IMR-90 (cell line): ENCODE data around the gene CD40LG. TPM values are rescaled to one million over a fixed set of nuclear protein-coding genes. Genes with fewer than 3 reads are reported as not detected.

Source experiments
- ATAC-seq: fragments of 200-7000 bp; cut with Tn5 transposase; 2 replicates; pipeline ENCODE4 v1.9.1; 2020; ENCODE audit warnings: low read depth, mild to moderate bottlenecking, moderate library complexity
- BruUV-seq: library from RNA; stranded (reverse); fragments of 400-500 nt; replicated peaks from 2 replicates; lab custom pipeline; 2021; lab: Mats Ljungman, UMichigan
- CTCF ChIA-PET: fragments of 300-600 bp; formaldehyde crosslinking; extraction: SDS; loops from one replicate; lab custom pipeline; 2021; ENCODE audit warnings: antibody characterized with exemption; lab: Yijun Ruan, JAX
- POLR2A ChIA-PET: fragments of 300-600 bp; sonication (Branson Sonifier 250); formaldehyde crosslinking; loops from one replicate; lab custom pipeline; 2022; ENCODE audit warnings: antibody characterized with exemption; ENCODE audit not compliant: unreplicated experiment; lab: Charles Lee
- DNase-seq: peaks from one replicate; pipeline ENCODE4 v3.0.0; 2013
- H2AFZ ChIP-seq: replicated peaks from 2 replicates; pipeline ENCODE3; 2013; ENCODE audit warnings: low read length, mild to moderate bottlenecking; ENCODE audit not compliant: poor library complexity
- H2AK5ac ChIP-seq: 2 replicates; pipeline ENCODE4 v1.6.1; 2013; ENCODE audit warnings: low read depth, low read length, inconsistent platforms
- H2AK9ac ChIP-seq: replicated peaks from 2 replicates; pipeline ENCODE3; 2013; ENCODE audit warnings: mild to moderate bottlenecking, low read depth, low read length, moderate library complexity; ENCODE audit not compliant: poor library complexity
- H2BK120ac ChIP-seq: 2 replicates; pipeline ENCODE4 v1.6.1; 2013; ENCODE audit warnings: low read depth, low read length, inconsistent platforms
- H2BK15ac ChIP-seq: 3 replicates; pipeline ENCODE4 v1.6.1; 2013; ENCODE audit warnings: low read depth, low read length, inconsistent platforms
- H2BK20ac ChIP-seq: 2 replicates; pipeline ENCODE4 v1.6.1; 2013; ENCODE audit warnings: low read depth, mild to moderate bottlenecking, inconsistent platforms, low read length, moderate library complexity
- H2BK5ac ChIP-seq: 2 replicates; pipeline ENCODE4 v1.6.1; 2013; ENCODE audit warnings: mild to moderate bottlenecking, low read depth, low read length, inconsistent platforms; ENCODE audit not compliant: poor library complexity, severe bottlenecking
- H3K14ac ChIP-seq: replicated peaks from 2 replicates; pipeline ENCODE4 v1.6.1; 2013; ENCODE audit warnings: low read depth, low read length, inconsistent platforms
- H3K18ac ChIP-seq: 2 replicates; pipeline ENCODE4 v1.6.1; 2013; ENCODE audit warnings: low read depth, low read length, control low read depth
- H3K23ac ChIP-seq: 2 replicates; pipeline ENCODE4 v1.6.1; 2013; ENCODE audit warnings: low read depth, low read length, inconsistent platforms
- H3K27ac ChIP-seq: 2 replicates; pipeline ENCODE4 v1.5.1; 2013; ENCODE audit warnings: mild to moderate bottlenecking, control low read depth, low read length; ENCODE audit not compliant: insufficient read depth
- H3K27me3 ChIP-seq: 2 replicates; pipeline ENCODE4 v1.6.1; 2013; ENCODE audit warnings: low read length; ENCODE audit not compliant: control insufficient read depth, insufficient read depth
- H3K36me3 ChIP-seq: 2 replicates; pipeline ENCODE4 v1.6.1; 2013; ENCODE audit warnings: low read length, mixed read lengths; ENCODE audit not compliant: control insufficient read depth, insufficient read depth
- H3K4ac ChIP-seq: 2 replicates; pipeline ENCODE4 v1.6.1; 2013; ENCODE audit warnings: low read depth, low read length, inconsistent platforms
- H3K4me1 ChIP-seq: 2 replicates; pipeline ENCODE4 v1.6.1; 2013; ENCODE audit warnings: low read length, mixed read lengths; ENCODE audit not compliant: control insufficient read depth, insufficient read depth
- H3K4me2 ChIP-seq: 2 replicates; pipeline ENCODE4 v1.6.1; 2013; ENCODE audit warnings: low read depth, mild to moderate bottlenecking, control low read depth, low read length, moderate library complexity
- H3K4me3 ChIP-seq: 2 replicates; pipeline ENCODE4 v1.5.1; 2013; ENCODE audit warnings: low read depth, mild to moderate bottlenecking, control low read depth, low read length, moderate library complexity; ENCODE audit not compliant: insufficient read depth
- H3K56ac ChIP-seq: 2 replicates; pipeline ENCODE4 v1.6.1; 2013; ENCODE audit warnings: low read length, inconsistent platforms; ENCODE audit not compliant: insufficient read depth; ENCODE audit errors: extremely low read depth
- H3K79me1 ChIP-seq, 2 experiments: 2 replicates each; pipeline ENCODE4 v1.6.1; 2013; ENCODE audit warnings: low read length in 2 of 2, inconsistent platforms in 1 of 2, low read depth in 1 of 2
- H3K9ac ChIP-seq: 2 replicates; pipeline ENCODE4 v1.6.1; 2013; ENCODE audit warnings: low read depth, low read length, control low read depth
- H3K9me1 ChIP-seq: 2 replicates; pipeline ENCODE4 v1.6.1; 2013; ENCODE audit warnings: low read length, inconsistent platforms; ENCODE audit not compliant: insufficient read depth
- H3K9me3 ChIP-seq: 2 replicates; pipeline ENCODE4 v1.6.1; 2013; ENCODE audit warnings: low read length; ENCODE audit not compliant: control insufficient read depth, insufficient read depth
- H4K20me1 ChIP-seq: 2 replicates; pipeline ENCODE4 v1.6.1; 2013; ENCODE audit warnings: low read length, inconsistent platforms; ENCODE audit not compliant: insufficient read depth
- H4K5ac ChIP-seq: 2 replicates; pipeline ENCODE4 v1.6.1; 2013; ENCODE audit warnings: mild to moderate bottlenecking, low read depth, low read length, control low read depth
- H4K8ac ChIP-seq, 2 experiments: 2 replicates each; pipeline ENCODE4 v1.6.1; 2013; ENCODE audit warnings: low read depth in 2 of 2, low read length in 2 of 2, control low read depth in 1 of 2, inconsistent platforms in 1 of 2
- H4K91ac ChIP-seq: 2 replicates; pipeline ENCODE4 v1.6.1; 2013; ENCODE audit warnings: low read depth, low read length, inconsistent platforms; ENCODE audit not compliant: insufficient read depth
- BHLHE40 ChIP-seq: fragments of 150-350 bp; IDR thresholded peaks from 2 replicates; pipeline ENCODE4 v1.6.1; 2016; ENCODE audit warnings: mild to moderate bottlenecking, low read depth, low read length
- CHD1 ChIP-seq: IDR thresholded peaks from 2 replicates; pipeline ENCODE4 v1.6.1; 2012; ENCODE audit warnings: low read depth, low read length, improper control_type of control experiment
- MAFK ChIP-seq: IDR thresholded peaks from 2 replicates; pipeline ENCODE4 v1.6.1; 2012; ENCODE audit warnings: low read depth, low read length, improper control_type of control experiment
- MAZ ChIP-seq: IDR thresholded peaks from 2 replicates; pipeline ENCODE4 v1.6.1; 2012; ENCODE audit warnings: low read depth, mild to moderate bottlenecking, low read length, improper control_type of control experiment, moderate library complexity, borderline replicate concordance
- MXI1 ChIP-seq: IDR thresholded peaks from 2 replicates; pipeline ENCODE4 v1.6.1; 2012; ENCODE audit warnings: low read depth, mild to moderate bottlenecking, low read length, moderate library complexity, borderline replicate concordance
- NFE2L2 ChIP-seq: fragments of 150-350 bp; IDR thresholded peaks from 2 replicates; pipeline ENCODE4 v1.6.1; 2016; ENCODE audit warnings: low read depth, mild to moderate bottlenecking, low read length
- POLR2A ChIP-seq: IDR thresholded peaks from 2 replicates; pipeline ENCODE4 v1.6.1; 2012; ENCODE audit warnings: mild to moderate bottlenecking, low read depth, low read length
- RAD21 ChIP-seq: IDR thresholded peaks from 2 replicates; pipeline ENCODE4 v1.6.1; 2012; ENCODE audit warnings: low read length, improper control_type of control experiment
- SMC3 ChIP-seq: fragments of 150-350 bp; IDR thresholded peaks from 2 replicates; pipeline ENCODE4 v1.6.1; 2016; ENCODE audit warnings: low read depth, mild to moderate bottlenecking, antibody characterized with exemption, low read length, moderate library complexity
- WGBS, 2 experiments: methylation state at CpG; one replicate each; pipeline versions ENCODE4 v1.1.5 to v1.1.7; 2013; ENCODE audit warnings: missing lambda C conversion rate in 2 of 2; ENCODE audit not compliant: insufficient read length in 1 of 2; ENCODE audit errors: extremely low coverage in 2 of 2; 5-methylcytosine and 5-hydroxymethylcytosine counted together
- dilution Hi-C: fragments of 300-500 bp; cut with HindIII; formaldehyde crosslinking; loops from one replicate; pipeline ENCODE4 v1.14.3; 2018; ENCODE audit warnings: low sequenced_read_pairs; ENCODE audit not compliant: unreplicated experiment
- in situ Hi-C: fragments of 300-500 bp; cut with MboI; formaldehyde crosslinking; loops from 3 replicates; pipeline ENCODE4 v1.14.3; 2019; ENCODE audit warnings: low sequenced_read_pairs, inconsistent platforms, mixed read lengths
- intact Hi-C: fragments of 100-400 bp; cut with micrococcal nuclease; formaldehyde crosslinking; loops from 2 replicates; pipeline ENCODE4 v1.10.0; 2022
- polyA plus RNA-seq, 3 experiments: library from polyadenylated mRNA; depleted of rRNA; stranded (reverse); fragments of >200 nt; gene quantifications; 2 replicates each; pipeline ENCODE4 v1.2.3, GENCODE V29; 2012; ENCODE audit warnings: low replicate concordance in 1 of 3
- total RNA-seq: library from RNA; depleted of rRNA; stranded (reverse); fragments of >200 nt; gene quantifications from 2 replicates; pipeline ENCODE4 v1.2.3, GENCODE V29; 2012
- TF ChIP-seq, protein P1 (sequence below): fragments of 150-350 bp; IDR thresholded peaks from 2 replicates; pipeline ENCODE4 v1.6.1; 2016; ENCODE audit warnings: low read depth, mild to moderate bottlenecking, low read length, moderate library complexity, borderline replicate concordance
- TF ChIP-seq, protein P2 (sequence below): conservative IDR thresholded peaks from 2 replicates; pipeline ENCODE4 v1.5.1; 2012; ENCODE audit warnings: mild to moderate bottlenecking, low read depth, low read length, improper control_type of control experiment

CD40LG gene
- total and polyA plus RNA-seq, 2 of the 4 experiments (the other 2 are of a cell fraction), result not detected

DNA sequence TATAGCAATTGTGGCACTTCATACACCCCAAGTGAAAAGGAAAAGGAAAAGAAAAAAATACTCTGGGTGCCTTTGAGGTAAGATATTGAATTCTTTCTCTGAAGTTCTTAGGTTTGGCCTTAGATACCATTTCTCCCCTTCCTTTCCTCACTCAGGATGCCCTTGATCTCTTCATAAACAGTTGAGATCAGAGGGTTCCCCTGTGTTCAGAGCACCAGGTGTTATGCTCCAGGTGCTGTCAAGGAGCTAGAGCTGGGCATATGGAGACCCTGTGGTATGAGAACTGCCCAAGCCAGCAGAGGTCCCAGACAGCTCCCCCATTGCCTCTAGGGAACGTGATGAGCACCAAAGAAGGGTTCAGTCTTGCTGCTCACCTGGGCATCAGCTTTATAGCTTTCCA lies 17.1 kb upstream of the CD40LG start:
- Histone ChIP-seq H3K9me3 (no peaks in the 10 kb centered on the region), H3K9ac (no peak overlapping the region), H2AK5ac (no peak overlapping the region), H3K27ac (no peak overlapping the region), H4K5ac (no peak overlapping the region), H4K20me1 (no peaks in the 10 kb centered on the region), H3K4me3 (no peak overlapping the region), H3K23ac (no peak overlapping the region), H4K8ac (no peak overlapping the region), H3K4ac (no peak overlapping the region), H3K18ac (no peak overlapping the region), H3K4me1 (no peaks in the 10 kb centered on the region), H3K14ac (no peak overlapping the region), H2AFZ (no peak overlapping the region), H2AK9ac (no peak overlapping the region), H3K56ac (no peak overlapping the region), H3K4me2 (no peak overlapping the region), H3K79me1 (no peaks in the 10 kb centered on the region), H4K91ac (no peak overlapping the region), H2BK5ac (no peak overlapping the region), H2BK120ac (no peak overlapping the region), H3K27me3 (peaks cover 3% of the 10 kb centered on the region; the same call in 1 of the 2 replicates), H3K9me1 (no peaks in the 10 kb centered on the region), H2BK15ac (no peak overlapping the region), H2BK20ac (no peak overlapping the region), H3K36me3 (no peaks in the 10 kb centered on the region)
- ATAC-seq, result no peak
- DNase-seq, result no peak
- intact Hi-C loops (no loop called here), dilution Hi-C loops (no loop called here), in situ Hi-C loops (no loop called here)
- no CpG with 5 or more reads among the region's 1 CpG for WGBS, 2 experiments
- BruUV-seq, result no TSS peak
- CTCF ChIA-PET, result no interaction called here
- POLR2A ChIA-PET, result no interaction called here
- TF ChIP-seq NFE2L2 (no peak), POLR2A (no peak), CHD1 (no peak), MXI1 (no peak), MAZ (no peak), RAD21 (no peak), MAFK (no peak), BHLHE40 (no peak), SMC3 (no peak)
- TF ChIP-seq, protein P1, sequence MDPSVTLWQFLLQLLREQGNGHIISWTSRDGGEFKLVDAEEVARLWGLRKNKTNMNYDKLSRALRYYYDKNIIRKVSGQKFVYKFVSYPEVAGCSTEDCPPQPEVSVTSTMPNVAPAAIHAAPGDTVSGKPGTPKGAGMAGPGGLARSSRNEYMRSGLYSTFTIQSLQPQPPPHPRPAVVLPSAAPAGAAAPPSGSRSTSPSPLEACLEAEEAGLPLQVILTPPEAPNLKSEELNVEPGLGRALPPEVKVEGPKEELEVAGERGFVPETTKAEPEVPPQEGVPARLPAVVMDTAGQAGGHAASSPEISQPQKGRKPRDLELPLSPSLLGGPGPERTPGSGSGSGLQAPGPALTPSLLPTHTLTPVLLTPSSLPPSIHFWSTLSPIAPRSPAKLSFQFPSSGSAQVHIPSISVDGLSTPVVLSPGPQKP, result no peak
- TF ChIP-seq, protein P2, sequence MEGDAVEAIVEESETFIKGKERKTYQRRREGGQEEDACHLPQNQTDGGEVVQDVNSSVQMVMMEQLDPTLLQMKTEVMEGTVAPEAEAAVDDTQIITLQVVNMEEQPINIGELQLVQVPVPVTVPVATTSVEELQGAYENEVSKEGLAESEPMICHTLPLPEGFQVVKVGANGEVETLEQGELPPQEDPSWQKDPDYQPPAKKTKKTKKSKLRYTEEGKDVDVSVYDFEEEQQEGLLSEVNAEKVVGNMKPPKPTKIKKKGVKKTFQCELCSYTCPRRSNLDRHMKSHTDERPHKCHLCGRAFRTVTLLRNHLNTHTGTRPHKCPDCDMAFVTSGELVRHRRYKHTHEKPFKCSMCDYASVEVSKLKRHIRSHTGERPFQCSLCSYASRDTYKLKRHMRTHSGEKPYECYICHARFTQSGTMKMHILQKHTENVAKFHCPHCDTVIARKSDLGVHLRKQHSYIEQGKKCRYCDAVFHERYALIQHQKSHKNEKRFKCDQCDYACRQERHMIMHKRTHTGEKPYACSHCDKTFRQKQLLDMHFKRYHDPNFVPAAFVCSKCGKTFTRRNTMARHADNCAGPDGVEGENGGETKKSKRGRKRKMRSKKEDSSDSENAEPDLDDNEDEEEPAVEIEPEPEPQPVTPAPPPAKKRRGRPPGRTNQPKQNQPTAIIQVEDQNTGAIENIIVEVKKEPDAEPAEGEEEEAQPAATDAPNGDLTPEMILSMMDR, result no peak
